ENCODE results near the gene WWOX. TPM values are rescaled to one million over a fixed set of nuclear protein-coding genes. Genes with fewer than 3 reads are reported as not detected.
A peak's percentile ranks its signal among the peaks of the same experiment; 100 is the strongest.

Gene WWOX
- total and polyA plus RNA-seq, 4 donors, result 5.4 to 61.5 (median 18.4) TPM

GRCh38 chr16:79062336-79062735 is 962.9 kb downstream of the WWOX start:
- Histone ChIP-seq H3K9me3 (ENCODE audit: control insufficient read depth in 4 of 4, insufficient read depth in 3 of 4, low read length in 3 of 4) (peaks cover 0 to 3% (median 0%) of the 10 kb centered on the region in 4 donors), H3K4me3 (no peak overlapping the region), H3K36me3 (ENCODE audit: control insufficient read depth in 4 of 4, insufficient read depth in 4 of 4, low read length in 4 of 4) (no peaks in the 10 kb centered on the region), H3K27ac (ENCODE audit: low read depth in 1 of 2, low read length in 1 of 2) (no peak overlapping the region), H3K27me3 (ENCODE audit: control insufficient read depth in 3 of 3, insufficient read depth in 3 of 3, low read length in 2 of 3) (no peaks in the 10 kb centered on the region), H3K9ac (ENCODE audit: insufficient read depth in 1 of 2, low read length in 2 of 2) (no peak overlapping the region), H3K4me1 (ENCODE audit: control insufficient read depth in 5 of 5, insufficient read depth in 5 of 5, low read length in 5 of 5) (peaks cover 0 to 17% (median 3%) of the 10 kb centered on the region in 5 donors)
- WGBS, 2 donors, result 70 to 71% methylated on average over 6 of the region's 6 CpGs
- TF ChIP-seq, protein P1, sequence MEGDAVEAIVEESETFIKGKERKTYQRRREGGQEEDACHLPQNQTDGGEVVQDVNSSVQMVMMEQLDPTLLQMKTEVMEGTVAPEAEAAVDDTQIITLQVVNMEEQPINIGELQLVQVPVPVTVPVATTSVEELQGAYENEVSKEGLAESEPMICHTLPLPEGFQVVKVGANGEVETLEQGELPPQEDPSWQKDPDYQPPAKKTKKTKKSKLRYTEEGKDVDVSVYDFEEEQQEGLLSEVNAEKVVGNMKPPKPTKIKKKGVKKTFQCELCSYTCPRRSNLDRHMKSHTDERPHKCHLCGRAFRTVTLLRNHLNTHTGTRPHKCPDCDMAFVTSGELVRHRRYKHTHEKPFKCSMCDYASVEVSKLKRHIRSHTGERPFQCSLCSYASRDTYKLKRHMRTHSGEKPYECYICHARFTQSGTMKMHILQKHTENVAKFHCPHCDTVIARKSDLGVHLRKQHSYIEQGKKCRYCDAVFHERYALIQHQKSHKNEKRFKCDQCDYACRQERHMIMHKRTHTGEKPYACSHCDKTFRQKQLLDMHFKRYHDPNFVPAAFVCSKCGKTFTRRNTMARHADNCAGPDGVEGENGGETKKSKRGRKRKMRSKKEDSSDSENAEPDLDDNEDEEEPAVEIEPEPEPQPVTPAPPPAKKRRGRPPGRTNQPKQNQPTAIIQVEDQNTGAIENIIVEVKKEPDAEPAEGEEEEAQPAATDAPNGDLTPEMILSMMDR (IDR thresholded peaks at IDR 0.05; ENCODE audit: control extremely low read depth, extremely low read depth), result no peak
- DNase-seq (no peak), ATAC-seq (ENCODE audit: insufficient read depth, low FRiP score) (no peak)

DNA sequence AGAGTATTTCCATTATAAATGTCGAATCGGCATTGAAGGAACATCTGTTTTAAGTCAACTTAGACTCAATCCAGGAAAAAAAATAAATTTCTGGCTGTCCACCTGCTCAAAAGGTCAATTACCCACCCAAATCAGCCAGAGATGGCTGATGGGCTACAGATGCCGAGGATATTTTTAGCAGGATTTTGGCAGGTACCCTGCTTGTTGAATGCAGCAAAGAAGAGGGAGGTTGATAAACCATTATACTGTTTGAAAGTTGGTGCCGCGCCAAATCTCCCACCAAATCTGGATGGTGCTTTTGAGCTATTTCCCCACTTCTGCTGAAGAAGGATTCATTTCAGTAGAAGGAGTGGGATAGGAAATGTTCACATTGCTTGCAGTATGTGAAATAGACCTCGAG is 963.4 kb downstream of the WWOX start:
- TF ChIP-seq, protein P1 (IDR thresholded peaks at IDR 0.05; ENCODE audit: control extremely low read depth, extremely low read depth), result no peak
- Histone ChIP-seq H3K27ac (ENCODE audit: low read depth in 1 of 2, low read length in 1 of 2) (no peak overlapping the region), H3K36me3 (ENCODE audit: control insufficient read depth in 4 of 4, insufficient read depth in 4 of 4, low read length in 4 of 4) (no peaks in the 10 kb centered on the region), H3K9me3 (ENCODE audit: control insufficient read depth in 4 of 4, insufficient read depth in 3 of 4, low read length in 3 of 4) (peaks cover 0 to 3% (median 0%) of the 10 kb centered on the region in 4 donors), H3K9ac (ENCODE audit: insufficient read depth in 1 of 2, low read length in 2 of 2) (no peak overlapping the region), H3K4me1 (ENCODE audit: control insufficient read depth in 5 of 5, insufficient read depth in 5 of 5, low read length in 5 of 5) (peaks cover 0 to 17% (median 3%) of the 10 kb centered on the region in 5 donors), H3K4me3 (no peak overlapping the region), H3K27me3 (ENCODE audit: control insufficient read depth in 3 of 3, insufficient read depth in 3 of 3, low read length in 2 of 3) (no peaks in the 10 kb centered on the region)
- DNase-seq (peak; percentile 54 to 85 (median 80)), ATAC-seq (ENCODE audit: insufficient read depth, low FRiP score) (no peak)
- 83 to 87% methylated on average over 6 of the region's 6 CpGs for WGBS, 2 donors

GRCh38 chr16:79064256-79064972 is 965.0 kb downstream of the WWOX start:
- TF ChIP-seq, protein P1 (IDR thresholded peaks at IDR 0.05; ENCODE audit: control extremely low read depth, extremely low read depth), result no peak

More at GRCh38 chr16:79064256-79064972, 965.0 kb downstream of the WWOX start:
- ATAC-seq (ENCODE audit: insufficient read depth, low FRiP score), result no peak
- Histone ChIP-seq H3K4me1 (ENCODE audit: control insufficient read depth in 5 of 5, insufficient read depth in 5 of 5, low read length in 5 of 5) (peaks cover 0 to 22% (median 3%) of the 10 kb centered on the region in 5 donors), H3K9me3 (ENCODE audit: control insufficient read depth in 4 of 4, insufficient read depth in 3 of 4, low read length in 3 of 4) (peaks cover 0 to 3% (median 0%) of the 10 kb centered on the region in 4 donors), H3K27me3 (ENCODE audit: control insufficient read depth in 3 of 3, insufficient read depth in 3 of 3, low read length in 2 of 3) (no peaks in the 10 kb centered on the region), H3K9ac (ENCODE audit: insufficient read depth in 1 of 2, low read length in 2 of 2) (no peak overlapping the region), H3K27ac (ENCODE audit: low read depth in 1 of 2, low read length in 1 of 2) (no peak overlapping the region), H3K4me3 (no peak overlapping the region), H3K36me3 (ENCODE audit: control insufficient read depth in 4 of 4, insufficient read depth in 4 of 4, low read length in 4 of 4) (no peaks in the 10 kb centered on the region)
- WGBS, 2 donors, result 83 to 91% methylated on average over 15 of the region's 15 CpGs
- no peak for DNase-seq
